ENCODE results near the gene CIAO1. TPM values are rescaled to one million over a fixed set of nuclear protein-coding genes. Genes with fewer than 3 reads are reported as not detected.

Gene CIAO1
- total RNA-seq, 2 donors from 2014 or later: 108 to 135 TPM

Other genes starting within 250 kb of the CIAO1 start
- 10 to 100 TPM in 1 of 2 donors, under 1 TPM in 1; 0.96 to 19.5 TPM for gene GPAT2, start 231.3 kb upstream of the CIAO1 start, total RNA-seq
- gene ADRA2B, start 149.7 kb upstream of the CIAO1 start, total RNA-seq: 1 to 10 TPM in 1 of 2 donors, under 1 TPM in 1; 0.23 to 5.0 TPM
- under 1 TPM in 1 of 2 donors, not detected in 1; 0.57 TPM for gene ASTL, start 127.7 kb upstream of the CIAO1 start, total RNA-seq
- 10 to 100 TPM in 1 of 2 donors, 1 to 10 TPM in 1; 5.2 to 45.7 TPM for gene DUSP2, start 120.8 kb upstream of the CIAO1 start, total RNA-seq
- 100 to 1,000 TPM in 1 of 2 donors, 10 to 100 TPM in 1; 93.1 to 141 TPM for gene STARD7, start 57.4 kb upstream of the CIAO1 start, total RNA-seq
- gene TMEM127, start 228 bp upstream of the CIAO1 start, total RNA-seq: 10 to 100 TPM; 40.4 to 50.4 TPM
- gene SNRNP200, start 39.3 kb downstream of the CIAO1 start, total RNA-seq: 100 to 1,000 TPM; 117 to 148 TPM
- gene ITPRIPL1, start 59.1 kb downstream of the CIAO1 start, total RNA-seq: 1 to 10 TPM; 1.8 to 8.9 TPM
- gene NCAPH, start 69.5 kb downstream of the CIAO1 start, total RNA-seq: 10 to 100 TPM in 1 of 2 donors, 1 to 10 TPM in 1; 1.2 to 11.2 TPM
- 10 to 100 TPM in 1 of 2 donors, 1 to 10 TPM in 1; 8.9 to 28.9 TPM for gene NEURL3, start 239.1 kb downstream of the CIAO1 start, total RNA-seq

Data from prostate gland (tissue), 2 donors.